H9 (cell line): Measurements from ENCODE around the gene SPA17. TPM values are rescaled to one million over a fixed set of nuclear protein-coding genes. Genes with fewer than 3 reads are reported as not detected.

Experiments used
- DNase-seq: peaks from one replicate; pipeline ENCODE4 v3.0.0-alpha.2; 2017
- H2AFZ ChIP-seq: one replicate; pipeline ENCODE4 v1.6.1; 2013; ENCODE audit warnings: mild to moderate bottlenecking, low read length, control low read depth, moderate library complexity
- H2AK5ac ChIP-seq: 2 replicates; pipeline ENCODE4 v1.6.1; 2013; ENCODE audit warnings: low read length, control low read depth, mixed read lengths; ENCODE audit not compliant: insufficient read length
- H2BK120ac ChIP-seq: one replicate; pipeline ENCODE4 v1.6.1; 2013; ENCODE audit warnings: low read depth, mild to moderate bottlenecking, low read length, control low read depth, inconsistent platforms; ENCODE audit not compliant: poor library complexity, severe bottlenecking
- H2BK12ac ChIP-seq: 2 replicates; pipeline ENCODE4 v1.6.1; 2013; ENCODE audit warnings: low read length, control low read depth, mixed read lengths, low read depth; ENCODE audit not compliant: insufficient read length
- H2BK15ac ChIP-seq: 2 replicates; pipeline ENCODE4 v1.6.1; 2013; ENCODE audit warnings: low read depth, low read length, control low read depth
- H2BK20ac ChIP-seq: one replicate; pipeline ENCODE4 v1.6.1; 2013; ENCODE audit warnings: low read depth, mild to moderate bottlenecking, low read length, control low read depth, inconsistent platforms; ENCODE audit not compliant: poor library complexity, severe bottlenecking
- H2BK5ac ChIP-seq: 2 replicates; pipeline ENCODE4 v1.6.1; 2013; ENCODE audit warnings: low read length, control low read depth, mixed read lengths; ENCODE audit not compliant: insufficient read length
- H3K14ac ChIP-seq: 2 replicates; pipeline ENCODE4 v1.6.1; 2013; ENCODE audit warnings: low read length, control low read depth; ENCODE audit not compliant: insufficient read depth
- H3K18ac ChIP-seq: 2 replicates; pipeline ENCODE4 v1.6.1; 2013; ENCODE audit warnings: low read depth, mild to moderate bottlenecking, mixed read lengths, low read length, control low read depth; ENCODE audit not compliant: insufficient read length
- H3K23ac ChIP-seq: 2 replicates; pipeline ENCODE4 v1.6.1; 2013; ENCODE audit warnings: low read length, control low read depth, mixed read lengths, low read depth; ENCODE audit not compliant: insufficient read length
- H3K23me2 ChIP-seq: 2 replicates; pipeline ENCODE4 v1.6.1; 2013; ENCODE audit warnings: low read depth, mild to moderate bottlenecking, mixed read lengths, low read length, control low read depth; ENCODE audit not compliant: insufficient read length, poor library complexity, severe bottlenecking
- H3K27ac ChIP-seq: 2 replicates; pipeline ENCODE4 v1.5.1; 2013; ENCODE audit warnings: low read length, control low read depth, mixed read lengths, low read depth; ENCODE audit not compliant: insufficient read length
- H3K27me3 ChIP-seq: 2 replicates; pipeline ENCODE4 v1.6.1; 2013; ENCODE audit warnings: low read length, control low read depth, inconsistent platforms; ENCODE audit not compliant: insufficient read depth
- H3K4ac ChIP-seq: 2 replicates; pipeline ENCODE4 v1.6.1; 2013; ENCODE audit warnings: low read depth, mild to moderate bottlenecking, control low read depth, inconsistent platforms, low read length, moderate library complexity
- H3K4me1 ChIP-seq: 2 replicates; pipeline ENCODE4 v1.6.1; 2013; ENCODE audit warnings: low read length, control low read depth, inconsistent platforms; ENCODE audit not compliant: insufficient read depth
- H3K4me2 ChIP-seq: 2 replicates; pipeline ENCODE4 v1.6.1; 2013; ENCODE audit warnings: low read length, control low read depth, mixed read lengths; ENCODE audit not compliant: insufficient read length, insufficient read depth
- H3K56ac ChIP-seq: 2 replicates; pipeline ENCODE4 v1.6.1; 2013; ENCODE audit warnings: low read depth, mild to moderate bottlenecking, mixed read lengths, low read length, control low read depth; ENCODE audit not compliant: insufficient read length
- H3K79me1 ChIP-seq: 2 replicates; pipeline ENCODE4 v1.6.1; 2013; ENCODE audit warnings: low read depth, mild to moderate bottlenecking, moderate library complexity, low read length, control low read depth, inconsistent platforms; ENCODE audit not compliant: insufficient read depth, poor library complexity, severe bottlenecking
- H3K79me2 ChIP-seq: 2 replicates; pipeline ENCODE4 v1.6.1; 2013; ENCODE audit warnings: low read length, control low read depth, inconsistent platforms; ENCODE audit not compliant: insufficient read depth
- H3K9ac ChIP-seq: 2 replicates; pipeline ENCODE4 v1.6.1; 2013; ENCODE audit warnings: low read length, control low read depth, mixed read lengths; ENCODE audit not compliant: insufficient read length; ENCODE audit errors: extremely low read depth
- H3K9me3 ChIP-seq: one replicate; pipeline ENCODE4 v1.6.1; 2013; ENCODE audit warnings: low read depth, low read length, inconsistent platforms; ENCODE audit not compliant: control insufficient read depth
- H3T11ph ChIP-seq: one replicate; pipeline ENCODE4 v1.6.1; 2013; ENCODE audit warnings: mild to moderate bottlenecking, low read length, control low read depth, inconsistent platforms
- H4K20me1 ChIP-seq: one replicate; pipeline ENCODE4 v1.6.1; 2013; ENCODE audit not compliant: control insufficient read depth, insufficient read length, insufficient read depth
- H4K5ac ChIP-seq: 2 replicates; pipeline ENCODE4 v1.6.1; 2013; ENCODE audit warnings: low read depth, mild to moderate bottlenecking, mixed read lengths, low read length, control low read depth; ENCODE audit not compliant: insufficient read length
- H4K8ac ChIP-seq: replicated peaks from 2 replicates; pipeline ENCODE4 v1.6.1; 2013; ENCODE audit warnings: low read length, control low read depth, mixed read lengths, low read depth; ENCODE audit not compliant: insufficient read length
- H4K91ac ChIP-seq: 2 replicates; pipeline ENCODE4 v1.6.1; 2013; ENCODE audit warnings: low read depth, mild to moderate bottlenecking, moderate library complexity, mixed read lengths, low read length, control low read depth; ENCODE audit not compliant: insufficient read length
- H3K27ac Mint-ChIP-seq, 3 experiments: 2 replicates in 2 of 3; 3 replicates in 1 of 3; pipeline ENCODE4 v1.8.0; 2020 to 2021; ENCODE audit warnings: mixed read lengths in 3 of 3, mild to moderate bottlenecking in 1 of 3, moderate library complexity in 1 of 3
- H3K27me3 Mint-ChIP-seq: 2 replicates; pipeline ENCODE4 v1.8.0; 2021; ENCODE audit warnings: low read depth, mild to moderate bottlenecking, moderate library complexity, mixed read lengths
- H3K36me3 Mint-ChIP-seq, 3 experiments: 2 replicates in 2 of 3; 3 replicates in 1 of 3; pipeline ENCODE4 v1.8.0; 2020 to 2021; ENCODE audit warnings: low read depth in 3 of 3, mixed read lengths in 3 of 3; ENCODE audit not compliant: insufficient read depth in 1 of 3
- H3K4me1 Mint-ChIP-seq, 2 experiments: 2 replicates each; pipeline ENCODE4 v1.8.0; 2020; ENCODE audit warnings: mixed read lengths in 2 of 2
- H3K4me3 Mint-ChIP-seq, 2 experiments: 2 replicates in 1 of 2; 3 replicates in 1 of 2; pipeline ENCODE4 v1.8.0; 2020 to 2021; ENCODE audit warnings: mild to moderate bottlenecking in 2 of 2, mixed read lengths in 2 of 2, moderate library complexity in 1 of 2
- H3K9me3 Mint-ChIP-seq, 2 experiments: 2 replicates in 1 of 2; 3 replicates in 1 of 2; pipeline ENCODE4 v1.8.0; 2020; ENCODE audit warnings: mild to moderate bottlenecking in 2 of 2, mixed read lengths in 2 of 2, moderate library complexity in 1 of 2
- WGBS: extraction: QIAGEN DNeasy Blood & Tissue Kit; methylation state at CpG from one replicate; pipeline ENCODE4 v1.1.7; 2013; ENCODE audit warnings: missing lambda C conversion rate, low lambda C conversion rate, mixed read lengths; ENCODE audit not compliant: insufficient read length; ENCODE audit errors: extremely low coverage; 5-methylcytosine and 5-hydroxymethylcytosine counted together
- total RNA-seq: library from RNA; stranded (reverse); gene quantifications from 2 replicates; pipeline ENCODE4 v1.2.1, GENCODE V29; 2021
- TF ChIP-seq, protein P1 (sequence below): fragments of 200-600 bp; sonication (generic); conservative IDR thresholded peaks from 3 replicates; pipeline ENCODE4 v1.8.0; 2021; ENCODE audit warnings: antibody characterized with exemption, mild to moderate bottlenecking

SPA17 gene
- total RNA-seq, 1 experiment from 2014 or later = 6.9 TPM

DNA sequence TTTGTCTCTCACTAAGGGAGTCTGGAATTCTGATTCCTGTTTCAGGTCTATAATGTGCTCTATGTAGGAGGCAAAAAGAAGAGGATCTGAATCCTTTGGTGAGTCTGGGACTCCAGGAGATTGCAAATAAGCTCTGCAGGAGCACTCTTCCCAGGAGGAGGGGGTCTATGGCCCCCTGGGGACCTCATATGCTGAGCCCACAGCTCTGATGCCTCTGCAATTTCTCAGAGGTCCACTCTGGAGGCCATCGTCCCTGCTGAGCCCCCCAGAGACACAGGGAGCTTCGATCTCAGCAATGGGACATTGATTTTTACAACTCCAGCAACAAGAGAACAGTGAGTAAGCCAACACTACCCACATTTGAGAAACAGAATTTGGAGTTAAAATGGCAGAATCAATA is 45.8 kb downstream of the SPA17 start:
- H2BK5ac ChIP-seq = no peak overlapping the region
- no peak overlapping the region for H3K4me2 ChIP-seq
- no peak overlapping the region for H3T11ph ChIP-seq
- no peak overlapping the region for H2BK12ac ChIP-seq
- H3K79me2 ChIP-seq = no peaks in the 10 kb centered on the region
- no peak overlapping the region for H3K27ac ChIP-seq
- H3K79me1 ChIP-seq = no peaks in the 10 kb centered on the region
- no peaks in the 10 kb centered on the region for H3K9me3 ChIP-seq
- no peak for DNase-seq
- no peak overlapping the region for H2BK120ac ChIP-seq
- H3K4ac ChIP-seq = no peak overlapping the region
- no peak overlapping the region for H4K91ac ChIP-seq
- H3K27me3 Mint-ChIP-seq = peaks cover 97% of the 10 kb centered on the region
- H3K36me3 Mint-ChIP-seq = no peaks in the 10 kb centered on the region; a peak in 1 of 7 replicates
- no peak overlapping the region for H3K23ac ChIP-seq
- H3K27me3 ChIP-seq = peaks cover 53% of the 10 kb centered on the region
- peaks cover 6% of the 10 kb centered on the region for H3K4me1 ChIP-seq
- H3K56ac ChIP-seq = no peak overlapping the region
- peaks cover 34 to 43% of the 10 kb centered on the region in 2 experiments for H3K4me1 Mint-ChIP-seq
- no peak overlapping the region for H3K14ac ChIP-seq
- no peak overlapping the region for H2BK20ac ChIP-seq
- no peak overlapping the region for H4K8ac ChIP-seq
- no peaks in the 10 kb centered on the region for H4K20me1 ChIP-seq
- H3K23me2 ChIP-seq = peaks cover 9% of the 10 kb centered on the region
- no peak overlapping the region for H2AK5ac ChIP-seq
- no peak overlapping the region for H4K5ac ChIP-seq
- no peak overlapping the region for H2AFZ ChIP-seq
- no peak overlapping the region for H3K18ac ChIP-seq
- no peak overlapping the region for H3K9ac ChIP-seq
- no peak overlapping the region for H3K27ac Mint-ChIP-seq
- WGBS = no CpG with 5 or more reads among the region's 2 CpGs
- H2BK15ac ChIP-seq = no peak overlapping the region
- H3K4me3 Mint-ChIP-seq = no peak overlapping the region
- H3K9me3 Mint-ChIP-seq = no peaks in the 10 kb centered on the region
- TF ChIP-seq, protein P1, sequence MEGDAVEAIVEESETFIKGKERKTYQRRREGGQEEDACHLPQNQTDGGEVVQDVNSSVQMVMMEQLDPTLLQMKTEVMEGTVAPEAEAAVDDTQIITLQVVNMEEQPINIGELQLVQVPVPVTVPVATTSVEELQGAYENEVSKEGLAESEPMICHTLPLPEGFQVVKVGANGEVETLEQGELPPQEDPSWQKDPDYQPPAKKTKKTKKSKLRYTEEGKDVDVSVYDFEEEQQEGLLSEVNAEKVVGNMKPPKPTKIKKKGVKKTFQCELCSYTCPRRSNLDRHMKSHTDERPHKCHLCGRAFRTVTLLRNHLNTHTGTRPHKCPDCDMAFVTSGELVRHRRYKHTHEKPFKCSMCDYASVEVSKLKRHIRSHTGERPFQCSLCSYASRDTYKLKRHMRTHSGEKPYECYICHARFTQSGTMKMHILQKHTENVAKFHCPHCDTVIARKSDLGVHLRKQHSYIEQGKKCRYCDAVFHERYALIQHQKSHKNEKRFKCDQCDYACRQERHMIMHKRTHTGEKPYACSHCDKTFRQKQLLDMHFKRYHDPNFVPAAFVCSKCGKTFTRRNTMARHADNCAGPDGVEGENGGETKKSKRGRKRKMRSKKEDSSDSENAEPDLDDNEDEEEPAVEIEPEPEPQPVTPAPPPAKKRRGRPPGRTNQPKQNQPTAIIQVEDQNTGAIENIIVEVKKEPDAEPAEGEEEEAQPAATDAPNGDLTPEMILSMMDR = no peak
